ENCODE measurements around the gene NBPF26.
"Not testable (repeated sequence)": the region's sequence is repeated elsewhere in the genome, so short reads cannot be mapped to it uniquely, and the experiment has no call there.

Gene NBPF26

GRCh38 chr1:120723715-120724402, at the start of gene NBPF26:
Gene NBPF26, plus strand, starts transcription at chr1:120723945.
- DNase-seq = peak; percentile 90

GRCh38 chr1:120680106-120680819, 43.5 kb upstream of the NBPF26 start:
- not testable (repeated sequence) for DNase-seq

- DNase-seq = not testable (repeated sequence)
Observed at GRCh38 chr1:120680938-120681337, 42.8 kb upstream of the NBPF26 start.

- not testable (repeated sequence) for DNase-seq
Observed at GRCh38 chr1:120684397-120684796, 39.3 kb upstream of the NBPF26 start.

GRCh38 chr1:120685622-120686021, 38.1 kb upstream of the NBPF26 start:
- not testable (repeated sequence) for DNase-seq

- DNase-seq = not testable (repeated sequence)
Observed at GRCh38 chr1:120687250-120687649, 36.5 kb upstream of the NBPF26 start.

- not testable (repeated sequence) for DNase-seq
Observed at GRCh38 chr1:120700807-120701562, 22.8 kb upstream of the NBPF26 start.

GRCh38 chr1:120723358-120723714, 409 bp upstream of the NBPF26 start:
- DNase-seq = not testable (repeated sequence)

GRCh38 chr1:120724507-120724906, 762 bp downstream of the NBPF26 start:
- DNase-seq = peak; percentile 15

GRCh38 chr1:120728811-120729210, 5.1 kb downstream of the NBPF26 start:
- not testable (repeated sequence) for DNase-seq

- DNase-seq = not testable (repeated sequence)
Observed at GRCh38 chr1:120769090-120769489, 45.3 kb downstream of the NBPF26 start.

GRCh38 chr1:120805452-120805851, 81.7 kb downstream of the NBPF26 start:
- peak; percentile 21 for DNase-seq

- peak; percentile 56 for DNase-seq
Observed at GRCh38 chr1:120811822-120812221, 88.1 kb downstream of the NBPF26 start.

- not testable (repeated sequence) for DNase-seq
Observed at GRCh38 chr1:120825051-120825450, 101.3 kb downstream of the NBPF26 start.

GRCh38 chr1:120826623-120827022, 102.9 kb downstream of the NBPF26 start:
- DNase-seq = not testable (repeated sequence)

- DNase-seq = peak; percentile 89
Observed at GRCh38 chr1:120844186-120844944, 120.6 kb downstream of the NBPF26 start.

GRCh38 chr1:120844945-120845330, 121.2 kb downstream of the NBPF26 start:
- DNase-seq = not testable (repeated sequence)

- DNase-seq = peak; percentile 48
Observed at GRCh38 chr1:120849400-120850286, 125.9 kb downstream of the NBPF26 start.

GRCh38 chr1:120850287-120850536, 126.5 kb downstream of the NBPF26 start:
- DNase-seq = not testable (repeated sequence)

GRCh38 chr1:120850537-120851421, 127.0 kb downstream of the NBPF26 start:
- DNase-seq = peak; percentile 93

GRCh38 chr1:120858144-120858543, 134.4 kb downstream of the NBPF26 start:
- DNase-seq = not testable (repeated sequence)
